ENCODE measurements around the gene LRRC3C. TPM values are rescaled to one million over a fixed set of nuclear protein-coding genes. Genes with fewer than 3 reads are reported as not detected.

Gene LRRC3C
- total RNA-seq, 1 experiment from 2014 or later: not detected

DNA sequence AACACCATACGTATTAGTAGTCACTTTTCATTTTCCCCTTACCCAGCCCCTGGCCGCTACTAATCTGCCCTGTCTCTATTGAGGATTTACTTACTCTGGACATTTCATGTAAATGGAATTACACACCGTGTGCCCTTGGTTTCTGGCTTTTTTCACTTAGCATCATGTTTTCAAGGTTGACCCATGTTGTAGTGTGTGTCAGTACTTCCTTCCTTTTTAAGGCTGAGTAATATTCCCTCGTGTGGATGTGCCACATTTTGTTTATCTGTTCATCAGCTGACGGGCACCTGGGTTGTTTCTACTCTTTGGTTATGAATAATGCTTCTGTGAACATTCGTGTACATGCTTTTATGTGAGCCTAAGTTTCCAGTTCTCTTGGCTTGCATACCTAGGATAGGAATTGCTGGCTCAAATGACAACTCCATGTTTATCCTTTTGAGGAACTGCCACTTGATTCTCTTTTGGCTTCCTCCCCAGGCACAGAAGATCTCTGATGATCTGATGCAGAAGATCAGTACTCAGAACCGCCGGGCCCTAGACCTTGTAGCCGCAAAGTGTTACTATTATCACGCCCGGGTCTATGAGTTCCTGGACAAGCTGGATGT, 60.8 kb downstream of the LRRC3C start:
- H3K4me3 Mint-ChIP-seq (ENCODE audit: low read depth, unreplicated experiment): no peak overlapping the region
- no peak overlapping the region for H3K27ac Mint-ChIP-seq (ENCODE audit: unreplicated experiment)
- no peaks in the 10 kb centered on the region for H3K4me1 Mint-ChIP-seq (ENCODE audit: low read depth, unreplicated experiment)
- intact Hi-C loops (cut with micrococcal nuclease; ENCODE audit: unreplicated experiment): loop anchor here (5.0 kb wide), 1 partner anchor 49 kb away; no protein-coding TSS in a partner anchor
- CTCF ChIA-PET: interaction anchor here (0.6 to 109.6 kb wide), 9 partner anchors 12 to 545 kb away, joined by 3 to 8195 read pairs (median 1657); partner anchors contain the start of genes CSF3, ERBB2, GSDMA and GSDMB
- no peaks in the 10 kb centered on the region for H3K9me3 Mint-ChIP-seq (ENCODE audit: low read depth, unreplicated experiment)
- BruUV-seq (replicated peaks): no TSS peak
- no peak for TF ChIP-seq CTCF (IDR thresholded peaks at IDR 0.05; ENCODE audit: unreplicated experiment)
- H3K36me3 Mint-ChIP-seq (ENCODE audit: insufficient read depth, unreplicated experiment): peaks cover 100% of the 10 kb centered on the region
- no peaks in the 10 kb centered on the region for H3K27me3 Mint-ChIP-seq (ENCODE audit: unreplicated experiment)
- DNase-seq: no peak

DNA sequence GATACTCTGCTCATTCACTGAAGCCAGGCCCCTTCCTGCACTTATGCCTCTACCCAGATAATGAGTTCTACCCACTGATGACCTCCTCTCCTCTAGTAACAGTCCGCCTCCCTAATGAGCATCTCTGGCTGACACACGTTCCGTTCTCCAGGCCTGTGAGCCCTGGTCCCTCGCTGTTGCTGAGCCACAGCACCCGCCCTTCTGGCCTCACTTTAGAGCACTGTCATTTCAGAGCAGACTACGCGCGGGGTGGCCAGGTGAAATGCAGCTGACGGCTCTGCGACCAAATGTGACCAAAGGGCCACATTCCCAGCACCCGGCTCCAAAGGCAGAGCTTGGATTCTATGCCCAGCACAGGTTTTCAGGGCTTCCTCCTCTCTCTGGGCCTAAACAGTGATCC, 66.9 kb downstream of the LRRC3C start:
- no peak for TF ChIP-seq CTCF (IDR thresholded peaks at IDR 0.05; ENCODE audit: unreplicated experiment)
- Mint-ChIP-seq H3K36me3 (ENCODE audit: insufficient read depth, unreplicated experiment) (peaks cover 99% of the 10 kb centered on the region), H3K27ac (ENCODE audit: unreplicated experiment) (no peak overlapping the region), H3K4me1 (ENCODE audit: low read depth, unreplicated experiment) (no peaks in the 10 kb centered on the region), H3K4me3 (ENCODE audit: low read depth, unreplicated experiment) (no peak overlapping the region), H3K9me3 (ENCODE audit: low read depth, unreplicated experiment) (no peaks in the 10 kb centered on the region), H3K27me3 (ENCODE audit: unreplicated experiment) (no peaks in the 10 kb centered on the region)
- DNase-seq: no peak
- CTCF ChIA-PET: interaction anchor here (0.6 to 76.9 kb wide), 8 partner anchors 7 to 372 kb away, joined by 3 to 6506 read pairs (median 12); partner anchors contain the start of genes CSF3, GSDMA, GSDMB and LRRC3C
- no TSS peak for BruUV-seq (replicated peaks)
- intact Hi-C loops (cut with micrococcal nuclease; ENCODE audit: unreplicated experiment): no loop called here

Other genes starting within 250 kb of the LRRC3C start
- 1,186 and 1,276 TPM in 2 replicates for gene PGAP3, start 239.7 kb upstream of the LRRC3C start, total RNA-seq (2022)
- 4,829 and 4,830 TPM in 2 replicates for gene ERBB2, start 227.7 kb upstream of the LRRC3C start, total RNA-seq (2022)
- gene MIEN1, start 197.2 kb upstream of the LRRC3C start, total RNA-seq (2022): 2,121 and 2,217 TPM in 2 replicates
- gene GRB7, start 189.8 kb upstream of the LRRC3C start, total RNA-seq (2022): 2,531 and 2,746 TPM in 2 replicates
- 30.9 and 41.0 TPM in 2 replicates for gene IKZF3, start 63.4 kb upstream of the LRRC3C start, total RNA-seq (2022)
- gene ZPBP2, start 59.5 kb upstream of the LRRC3C start, total RNA-seq (2022): not detected in 2 replicates
- 711 and 1,257 TPM in 2 replicates for gene GSDMB, start 9.1 kb upstream of the LRRC3C start, total RNA-seq (2022)
- gene ORMDL3, start 131 bp upstream of the LRRC3C start, total RNA-seq (2022): 1,738 and 1,968 TPM in 2 replicates
- gene GSDMA, start 35.3 kb downstream of the LRRC3C start, total RNA-seq (2022): 0.33 and 1.9 TPM in 2 replicates
- 2,152 and 2,179 TPM in 2 replicates for gene PSMD3, start 53.1 kb downstream of the LRRC3C start, total RNA-seq (2022)
- 0.38 TPM in 1 of 2 replicates, not detected in the other for gene CSF3, start 87.7 kb downstream of the LRRC3C start, total RNA-seq (2022)
- 679 and 725 TPM in 2 replicates for gene MED24, start 126.7 kb downstream of the LRRC3C start, total RNA-seq (2022)
- 107 and 133 TPM in 2 replicates for gene THRA, start 135.2 kb downstream of the LRRC3C start, total RNA-seq (2022)
- gene NR1D1, start 172.9 kb downstream of the LRRC3C start, total RNA-seq (2022): 35.0 and 36.4 TPM in 2 replicates
- 505 and 524 TPM in 2 replicates for gene MSL1, start 194.2 kb downstream of the LRRC3C start, total RNA-seq (2022)
- gene CASC3, start 212.8 kb downstream of the LRRC3C start, total RNA-seq (2022): 541 and 621 TPM in 2 replicates
- gene RAPGEFL1, start 249.7 kb downstream of the LRRC3C start, total RNA-seq (2022): 57.9 and 86.3 TPM in 2 replicates